Hepatocyte (in vitro differentiated cells): ENCODE data around the gene IFFO2. TPM values are rescaled to one million over a fixed set of nuclear protein-coding genes. Genes with fewer than 3 reads are reported as not detected.

Source experiments
- DNase-seq: peaks from one replicate; pipeline ENCODE4 v3.0.0-alpha.2; 2016; ENCODE audit warnings: low spot score
- H2AFZ ChIP-seq: fragments of 200-600 bp; sonication (generic); 2 replicates; pipeline ENCODE4 v1.6.0; 2016; ENCODE audit warnings: antibody characterized with exemption, mild to moderate bottlenecking
- H3K27ac ChIP-seq: fragments of 200-600 bp; sonication (generic); 2 replicates; pipeline ENCODE4 v1.5.1; 2016; ENCODE audit warnings: mild to moderate bottlenecking
- H3K27me3 ChIP-seq: fragments of 200-600 bp; sonication (generic); 2 replicates; pipeline ENCODE4 v1.6.1; 2016
- H3K36me3 ChIP-seq: fragments of 200-600 bp; sonication (generic); replicated peaks from 2 replicates; pipeline ENCODE4 v1.5.1; 2016; ENCODE audit warnings: low read depth; ENCODE audit not compliant: insufficient read depth
- H3K4me1 ChIP-seq: fragments of 200-600 bp; sonication (generic); 2 replicates; pipeline ENCODE4 v1.5.1; 2016; ENCODE audit warnings: mild to moderate bottlenecking, moderate library complexity; ENCODE audit not compliant: insufficient read depth
- H3K4me2 ChIP-seq: fragments of 200-600 bp; sonication (generic); 2 replicates; pipeline ENCODE4 v1.6.0; 2016
- H3K4me3 ChIP-seq: fragments of 200-600 bp; sonication (generic); 2 replicates; pipeline ENCODE4 v1.5.1; 2016; ENCODE audit warnings: mild to moderate bottlenecking
- H3K79me2 ChIP-seq: fragments of 200-600 bp; sonication (generic); 2 replicates; pipeline ENCODE4 v1.6.0; 2017; ENCODE audit warnings: mild to moderate bottlenecking
- H3K9me2 ChIP-seq: fragments of 200-600 bp; sonication (generic); replicated peaks from 2 replicates; pipeline ENCODE4 v1.6.0; 2017; ENCODE audit warnings: mild to moderate bottlenecking; ENCODE audit not compliant: insufficient read depth
- H3K9me3 ChIP-seq: fragments of 200-600 bp; sonication (generic); 2 replicates; pipeline ENCODE4 v1.5.1; 2016; ENCODE audit warnings: low read depth, mild to moderate bottlenecking
- H4K20me1 ChIP-seq: fragments of 200-600 bp; sonication (generic); 2 replicates; pipeline ENCODE4 v1.6.0; 2016; ENCODE audit warnings: mild to moderate bottlenecking; ENCODE audit not compliant: insufficient read depth, poor library complexity, severe bottlenecking
- EZH2 ChIP-seq: fragments of 200-600 bp; sonication (generic); IDR thresholded peaks from 2 replicates; pipeline ENCODE4 v1.6.1; 2016; ENCODE audit warnings: antibody characterized with exemption, mild to moderate bottlenecking, borderline replicate concordance
- EZH2phosphoT487 ChIP-seq: fragments of 200-600 bp; sonication (generic); IDR thresholded peaks from one replicate; pipeline ENCODE4 v1.6.1; 2018; ENCODE audit warnings: antibody characterized with exemption, mild to moderate bottlenecking, low read depth, moderate library complexity; ENCODE audit not compliant: unreplicated experiment, severe bottlenecking
- WGBS: methylation state at CpG from one replicate; pipeline ENCODE4 v1.1.6; 2016; ENCODE audit warnings: low lambda C conversion rate; ENCODE audit errors: missing lambda C conversion rate; 5-methylcytosine and 5-hydroxymethylcytosine counted together
- polyA plus RNA-seq: library from polyadenylated mRNA; unstranded; fragments of >200 nt; fragmentation: Nextera tagmentation; extraction: Ambion mirVana; gene quantifications from 2 replicates; pipeline ENCODE4 v1.2.1, GENCODE V29; 2016
- total RNA-seq: library from RNA; depleted of rRNA; stranded (reverse); fragments of >200 nt; gene quantifications from 2 replicates; pipeline ENCODE4 v1.2.3, GENCODE V29; 2014
- TF ChIP-seq, protein P1 (sequence below): fragments of 200-600 bp; sonication (generic); IDR thresholded peaks from 2 replicates; pipeline ENCODE4 v1.5.1; 2016; ENCODE audit warnings: antibody characterized with exemption, mild to moderate bottlenecking; ENCODE audit not compliant: poor library complexity

IFFO2 gene
- total and polyA plus RNA-seq, 2 experiments from 2014 or later: 0.85 to 7.2 TPM

DNA sequence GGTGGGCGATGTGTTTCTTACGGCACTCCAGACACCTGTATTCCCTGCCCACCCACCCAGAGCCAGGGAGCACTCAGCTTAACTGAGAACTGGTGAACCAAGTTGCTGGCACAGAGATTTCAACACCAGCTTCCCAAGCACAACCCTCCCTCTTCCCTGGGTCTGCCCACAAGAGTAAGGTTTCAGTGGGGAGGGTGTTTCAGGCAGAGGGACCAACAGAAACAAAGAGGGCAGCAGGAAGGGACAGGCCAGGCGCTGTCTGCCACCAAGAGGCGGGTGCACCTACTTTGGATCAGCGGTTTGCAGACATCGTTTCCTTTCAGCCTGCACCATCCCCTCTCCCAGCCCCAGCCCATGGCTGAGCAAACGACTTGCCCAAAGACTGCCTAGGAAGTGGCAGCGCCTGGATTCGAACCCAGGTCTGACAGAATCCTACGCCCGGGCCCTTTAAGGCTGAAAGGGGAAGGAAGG is 32.2 kb downstream of the IFFO2 start:
- H2AFZ ChIP-seq: no peak overlapping the region
- WGBS: 81% methylated on average over 11 of the region's 11 CpGs
- no peak overlapping the region for H3K4me3 ChIP-seq
- H3K4me2 ChIP-seq: no peak overlapping the region
- H4K20me1 ChIP-seq: peaks cover 3% of the 10 kb centered on the region
- TF ChIP-seq EZH2phosphoT487 (no peak), EZH2 (no peak)
- TF ChIP-seq, protein P1, sequence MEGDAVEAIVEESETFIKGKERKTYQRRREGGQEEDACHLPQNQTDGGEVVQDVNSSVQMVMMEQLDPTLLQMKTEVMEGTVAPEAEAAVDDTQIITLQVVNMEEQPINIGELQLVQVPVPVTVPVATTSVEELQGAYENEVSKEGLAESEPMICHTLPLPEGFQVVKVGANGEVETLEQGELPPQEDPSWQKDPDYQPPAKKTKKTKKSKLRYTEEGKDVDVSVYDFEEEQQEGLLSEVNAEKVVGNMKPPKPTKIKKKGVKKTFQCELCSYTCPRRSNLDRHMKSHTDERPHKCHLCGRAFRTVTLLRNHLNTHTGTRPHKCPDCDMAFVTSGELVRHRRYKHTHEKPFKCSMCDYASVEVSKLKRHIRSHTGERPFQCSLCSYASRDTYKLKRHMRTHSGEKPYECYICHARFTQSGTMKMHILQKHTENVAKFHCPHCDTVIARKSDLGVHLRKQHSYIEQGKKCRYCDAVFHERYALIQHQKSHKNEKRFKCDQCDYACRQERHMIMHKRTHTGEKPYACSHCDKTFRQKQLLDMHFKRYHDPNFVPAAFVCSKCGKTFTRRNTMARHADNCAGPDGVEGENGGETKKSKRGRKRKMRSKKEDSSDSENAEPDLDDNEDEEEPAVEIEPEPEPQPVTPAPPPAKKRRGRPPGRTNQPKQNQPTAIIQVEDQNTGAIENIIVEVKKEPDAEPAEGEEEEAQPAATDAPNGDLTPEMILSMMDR: no peak
- H3K4me1 ChIP-seq: peaks cover 28% of the 10 kb centered on the region
- no peak overlapping the region for H3K27ac ChIP-seq
- H3K79me2 ChIP-seq: no peaks in the 10 kb centered on the region
- no peaks in the 10 kb centered on the region for H3K9me2 ChIP-seq
- H3K36me3 ChIP-seq: no peaks in the 10 kb centered on the region
- H3K9me3 ChIP-seq: no peaks in the 10 kb centered on the region
- no peak for DNase-seq
- H3K27me3 ChIP-seq: no peaks in the 10 kb centered on the region

DNA sequence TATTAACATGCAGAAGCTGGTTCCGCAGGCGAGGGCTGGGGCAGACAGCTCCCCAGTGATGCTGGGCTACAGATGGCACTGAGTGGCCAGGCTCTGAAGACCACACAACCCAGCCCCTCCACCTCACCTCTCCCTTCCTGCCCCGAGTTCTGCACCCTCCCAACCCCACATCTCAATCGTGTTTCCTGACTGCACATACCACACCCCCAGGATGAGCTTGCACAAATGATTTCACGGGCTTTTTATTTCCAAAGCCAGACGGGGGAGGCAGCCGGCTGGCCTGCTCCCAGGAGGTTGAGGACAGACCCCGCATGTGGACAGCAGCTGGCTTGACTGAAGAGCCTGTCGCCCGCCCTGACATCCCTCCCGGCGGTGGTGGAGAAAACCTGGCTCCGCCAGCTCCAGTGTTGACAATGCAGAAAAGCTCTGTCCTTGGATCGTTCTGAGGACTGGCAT is 32.7 kb downstream of the IFFO2 start:
- Histone ChIP-seq H3K36me3 (no peaks in the 10 kb centered on the region), H2AFZ (no peak overlapping the region), H3K9me2 (no peaks in the 10 kb centered on the region), H3K4me2 (no peak overlapping the region), H3K27me3 (no peaks in the 10 kb centered on the region), H3K4me1 (peaks cover 28% of the 10 kb centered on the region), H3K9me3 (no peaks in the 10 kb centered on the region), H3K4me3 (no peak overlapping the region), H4K20me1 (peaks cover 3% of the 10 kb centered on the region), H3K79me2 (no peaks in the 10 kb centered on the region), H3K27ac (no peak overlapping the region)
- TF ChIP-seq EZH2: no peak
- TF ChIP-seq, protein P1: no peak
- TF ChIP-seq EZH2phosphoT487: no peak
- WGBS: 68% methylated on average over 14 of the region's 14 CpGs
- DNase-seq: no peak

DNA sequence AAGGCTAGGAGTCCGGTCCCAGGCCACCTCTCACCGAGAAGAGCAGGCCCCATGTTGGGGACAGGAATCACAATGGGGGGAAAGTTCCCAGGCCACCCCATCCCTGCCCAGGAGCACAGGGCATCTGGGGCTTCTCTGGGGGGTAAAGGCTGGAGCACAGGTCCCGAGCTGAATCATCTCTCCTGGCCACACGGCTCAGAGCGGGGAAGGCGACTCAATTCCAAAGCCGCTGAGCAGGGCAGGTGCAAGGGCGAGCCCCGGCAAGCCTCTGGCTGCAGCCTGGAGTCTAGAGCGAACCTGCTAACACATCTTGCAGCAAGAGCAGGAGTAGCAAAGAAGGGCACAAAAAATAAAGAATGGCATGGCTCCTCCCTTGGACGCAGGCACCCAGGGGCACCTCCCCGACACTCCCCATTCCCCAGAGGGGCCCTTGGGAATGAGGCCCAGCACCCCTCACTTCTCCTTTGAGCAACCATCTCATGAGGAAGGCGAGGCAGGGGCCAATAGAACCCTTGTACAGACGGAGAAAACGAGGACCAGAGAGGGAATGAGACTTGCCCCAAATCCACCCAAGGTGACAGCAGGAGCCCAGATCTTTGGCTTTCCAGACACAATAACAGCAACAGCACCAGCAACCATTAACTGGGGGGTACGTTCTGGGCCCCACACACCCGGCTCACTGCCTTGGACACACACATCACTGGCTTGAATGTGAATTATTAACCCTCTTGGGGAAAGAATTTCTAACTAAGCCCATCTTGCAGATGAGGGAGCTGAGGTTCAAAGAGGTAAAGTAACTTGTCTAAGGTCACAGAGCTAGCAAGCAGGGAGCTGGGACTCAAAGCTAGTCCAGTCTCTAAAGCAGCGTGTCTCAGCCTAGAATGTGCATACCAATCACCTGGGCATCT is 33.4 kb downstream of the IFFO2 start:
- peaks cover 28% of the 10 kb centered on the region for H3K4me1 ChIP-seq
- H3K9me3 ChIP-seq: no peaks in the 10 kb centered on the region
- H3K27me3 ChIP-seq: no peaks in the 10 kb centered on the region
- peak overlapping the region; percentile 35 for H3K4me2 ChIP-seq
- no peaks in the 10 kb centered on the region for H3K79me2 ChIP-seq
- peaks cover under 1% of the 10 kb centered on the region for H4K20me1 ChIP-seq
- no peak for DNase-seq
- no peaks in the 10 kb centered on the region for H3K9me2 ChIP-seq
- H3K36me3 ChIP-seq: no peaks in the 10 kb centered on the region
- H2AFZ ChIP-seq: no peak overlapping the region
- no peak overlapping the region for H3K4me3 ChIP-seq
- no peak for TF ChIP-seq EZH2phosphoT487
- peak overlapping the region; percentile 69 for H3K27ac ChIP-seq
- 81% methylated on average over 18 of the region's 18 CpGs for WGBS

DNA sequence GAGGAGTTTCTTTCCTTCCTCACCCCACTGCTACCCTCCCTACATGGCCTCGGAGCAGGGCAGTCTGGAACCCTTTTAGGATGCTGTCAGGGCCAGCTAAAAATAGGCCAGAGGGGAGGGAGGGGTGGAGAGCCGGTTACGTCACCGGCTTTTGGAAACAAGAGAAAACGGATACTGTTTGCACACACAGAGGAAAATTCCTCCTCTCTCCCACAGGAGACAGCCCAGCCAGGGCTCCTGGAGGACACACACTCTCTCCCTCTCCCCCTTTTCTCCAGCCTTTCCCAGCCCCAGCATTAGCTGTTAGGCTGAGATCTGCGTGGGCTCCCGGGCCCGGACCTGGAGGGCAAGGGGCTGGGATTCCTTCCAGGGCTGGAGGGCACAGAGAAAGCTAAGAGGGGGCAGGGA is 34.2 kb downstream of the IFFO2 start:
- Histone ChIP-seq H3K9me2 (no peaks in the 10 kb centered on the region), H3K27ac (peak overlapping the region; percentile 71), H4K20me1 (no peaks in the 10 kb centered on the region), H3K9me3 (no peaks in the 10 kb centered on the region), H3K4me2 (peak overlapping the region; percentile 48), H3K27me3 (no peaks in the 10 kb centered on the region), H2AFZ (no peak overlapping the region), H3K36me3 (no peaks in the 10 kb centered on the region), H3K4me1 (peaks cover 28% of the 10 kb centered on the region), H3K79me2 (no peaks in the 10 kb centered on the region), H3K4me3 (no peak overlapping the region)
- TF ChIP-seq, protein P1: no peak
- TF ChIP-seq EZH2phosphoT487 (no peak), EZH2 (no peak)
- WGBS: 32% methylated on average over 8 of the region's 8 CpGs
- peak; percentile 82 for DNase-seq
